Astrocyte (in vitro differentiated cells and primary cell): ENCODE results near the gene CLIC6.

Experiments used
- CTCF ChIP-seq: IDR thresholded peaks from 2 replicates; pipeline ENCODE4 v1.5.1; 2011; ENCODE audit warnings: low read depth, mild to moderate bottlenecking, inconsistent platforms, low read length, moderate library complexity; ENCODE audit not compliant: insufficient read depth
- EZH2 ChIP-seq: IDR thresholded peaks from 2 replicates; pipeline ENCODE4 v1.6.1; 2012; ENCODE audit warnings: mild to moderate bottlenecking, low read length, inconsistent platforms; ENCODE audit not compliant: insufficient read depth

GRCh38 chr21:34732388-34732821 lies 63.6 kb downstream of the CLIC6 start:
- TF ChIP-seq CTCF (no peak), EZH2 (no peak)
